Activated CD8-positive, alpha-beta memory T cell treated with anti-CD3 and anti-CD28 coated beads, Interleukin-2, amount 50 U/mL, for 1 hour (primary cell): ENCODE data around the gene KIFC1.

Experiments used
- DNase-seq: peaks from one replicate; pipeline ENCODE4 v3.0.0-alpha.2; 2020; ENCODE audit errors: extremely low read depth

Gene KIFC1

DNA sequence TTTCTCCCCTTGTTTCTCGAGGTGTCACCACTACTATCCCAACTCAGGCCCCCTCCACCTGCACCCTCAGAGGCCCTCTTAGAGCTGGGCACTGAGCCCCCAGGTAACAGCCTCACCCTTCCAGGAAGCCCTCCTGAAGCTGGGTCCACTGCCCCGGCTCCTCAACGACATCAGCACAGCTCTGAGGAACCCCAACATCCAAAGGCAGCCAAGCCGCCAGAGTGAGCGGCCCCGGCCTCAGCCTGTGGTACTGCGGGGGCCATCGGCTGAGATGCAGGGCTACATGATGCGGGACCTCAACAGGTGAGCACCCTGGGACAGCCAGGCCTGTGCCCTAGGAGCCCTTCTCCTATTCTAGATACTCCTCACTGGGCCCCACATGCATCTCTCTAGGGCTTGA lies 49.8 kb downstream of the KIFC1 start:
- no peak for DNase-seq

DNA sequence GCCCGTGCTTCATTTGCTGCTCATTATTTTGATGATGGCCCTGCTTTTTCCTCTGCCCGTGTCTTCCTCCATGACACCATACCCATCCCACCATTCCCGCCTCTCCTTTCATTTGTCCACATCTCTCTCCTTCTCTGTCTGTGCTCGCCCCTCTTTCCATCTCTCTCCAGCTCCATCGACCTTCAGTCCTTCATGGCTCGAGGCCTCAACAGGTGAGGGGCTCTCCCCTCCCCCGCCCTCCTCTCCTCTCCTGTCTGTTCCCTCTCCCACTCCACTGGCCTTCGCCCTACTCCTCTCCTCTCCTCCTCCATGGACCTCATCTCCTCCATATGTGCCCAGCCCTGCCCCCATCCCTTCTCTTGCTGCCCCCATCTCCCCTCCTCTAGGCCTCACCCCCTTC lies 50.7 kb downstream of the KIFC1 start:
- no peak for DNase-seq

DNA sequence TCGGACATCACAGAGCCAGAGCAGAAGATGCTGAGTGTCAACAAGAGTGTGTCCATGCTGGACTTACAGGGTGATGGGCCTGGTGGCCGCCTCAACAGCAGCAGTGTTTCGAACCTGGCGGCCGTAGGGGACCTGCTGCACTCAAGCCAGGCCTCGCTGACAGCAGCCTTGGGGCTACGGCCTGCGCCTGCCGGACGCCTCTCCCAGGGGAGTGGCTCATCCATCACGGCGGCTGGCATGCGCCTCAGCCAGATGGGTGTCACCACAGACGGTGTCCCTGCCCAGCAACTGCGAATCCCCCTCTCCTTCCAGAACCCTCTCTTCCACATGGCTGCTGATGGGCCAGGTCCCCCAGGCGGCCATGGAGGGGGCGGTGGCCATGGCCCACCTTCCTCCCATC lies 51.4 kb downstream of the KIFC1 start:
- DNase-seq = no peak

GRCh38 chr6:33443619-33444504 lies 52.2 kb downstream of the KIFC1 start:
- DNase-seq = no peak

- no peak for DNase-seq
Observed at GRCh38 chr6:33445119-33445603, 53.5 kb downstream of the KIFC1 start.

DNA sequence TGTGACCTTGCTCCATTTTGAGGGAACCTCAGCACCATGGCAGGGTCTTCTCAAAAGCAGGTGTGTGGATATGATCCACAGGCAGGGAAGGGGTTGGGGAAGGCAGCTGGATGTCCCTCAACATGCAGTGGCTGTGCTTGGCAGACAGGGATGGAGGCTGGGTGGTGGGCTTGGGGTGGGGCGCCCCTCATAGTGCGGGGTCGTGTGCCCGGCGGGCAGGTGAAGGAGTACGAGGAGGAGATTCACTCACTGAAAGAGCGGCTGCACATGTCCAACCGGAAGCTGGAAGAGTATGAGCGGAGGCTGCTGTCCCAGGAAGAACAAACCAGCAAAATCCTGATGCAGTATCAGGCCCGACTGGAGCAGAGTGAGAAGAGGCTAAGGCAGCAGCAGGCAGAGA lies 54.7 kb downstream of the KIFC1 start:
- no peak for DNase-seq

DNA sequence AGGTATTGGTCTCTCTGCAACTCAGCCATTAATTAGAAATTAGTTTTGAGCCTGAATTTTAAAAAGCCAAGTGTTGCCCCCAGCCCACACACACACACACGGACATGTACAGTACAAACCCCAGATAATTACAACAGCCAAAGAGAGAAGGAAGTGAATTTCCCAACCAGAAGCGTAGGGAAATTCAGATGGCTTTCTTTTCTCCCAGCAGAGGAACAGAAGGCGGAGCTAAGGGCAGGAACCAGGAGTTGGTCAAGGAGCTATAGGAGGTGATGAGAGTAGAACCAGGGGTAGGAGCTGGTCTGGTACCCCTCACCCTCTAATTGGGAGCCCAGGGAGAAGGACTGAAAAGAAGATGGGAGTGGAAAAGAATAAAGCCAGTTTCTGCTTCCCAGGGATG lies 58.8 kb downstream of the KIFC1 start:
- no peak for DNase-seq

GRCh38 chr6:33451606-33452005 lies 60.0 kb downstream of the KIFC1 start:
- DNase-seq = no peak

- DNase-seq = no peak
Observed at GRCh38 chr6:33452496-33452895, 60.9 kb downstream of the KIFC1 start.

DNA sequence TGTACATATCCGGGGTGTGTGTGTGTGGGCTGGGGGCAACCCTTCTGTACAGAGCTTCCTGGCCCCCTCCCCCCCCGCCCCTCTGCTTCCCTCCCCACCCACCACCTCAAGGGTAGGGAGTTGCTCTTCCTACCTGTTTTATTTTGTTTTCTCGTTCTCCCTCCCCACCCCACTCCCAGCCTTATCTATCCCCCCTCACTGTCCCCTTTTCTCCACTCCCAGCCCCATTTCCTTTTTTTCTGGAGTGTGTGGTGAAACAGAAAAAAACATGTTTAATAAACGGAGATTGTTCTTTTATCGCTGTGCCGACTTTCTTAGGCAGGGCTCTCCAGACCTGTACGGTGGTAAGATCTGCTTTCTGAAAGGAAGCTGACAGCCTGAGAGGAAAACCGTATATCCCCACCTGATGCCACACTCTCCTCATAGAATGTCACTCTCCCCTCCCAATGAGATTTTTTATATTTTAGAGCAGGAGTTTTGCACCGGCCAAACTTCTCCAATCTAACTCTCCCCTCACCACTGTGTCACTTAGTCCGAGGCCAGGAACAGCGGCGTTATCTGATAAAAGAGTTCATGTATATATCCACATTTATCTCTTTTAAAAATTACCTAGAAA lies 61.9 kb downstream of the KIFC1 start:
- no peak for DNase-seq

GRCh38 chr6:33454009-33454946 lies 62.7 kb downstream of the KIFC1 start, which contains the start of gene ZBTB9:
TSS of gene ZBTB9 (plus strand) at chr6:33454576. CDS start at chr6:33455101, 525 bp downstream.
- DNase-seq = peak; percentile 88

DNA sequence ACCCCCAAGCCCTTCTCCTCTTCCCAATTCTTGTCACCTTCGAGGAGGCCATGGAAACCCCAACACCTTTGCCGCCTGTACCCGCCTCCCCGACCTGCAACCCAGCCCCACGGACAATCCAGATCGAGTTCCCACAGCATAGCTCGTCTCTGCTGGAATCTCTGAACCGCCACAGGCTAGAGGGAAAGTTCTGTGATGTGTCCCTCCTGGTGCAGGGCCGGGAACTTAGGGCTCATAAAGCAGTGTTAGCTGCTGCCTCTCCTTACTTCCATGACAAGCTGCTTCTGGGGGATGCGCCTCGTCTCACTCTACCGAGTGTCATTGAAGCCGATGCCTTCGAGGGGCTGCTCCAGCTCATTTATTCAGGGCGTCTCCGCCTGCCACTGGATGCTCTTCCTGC lies 63.4 kb downstream of the KIFC1 start:
- DNase-seq = no peak

GRCh38 chr6:33456156-33456555 lies 64.5 kb downstream of the KIFC1 start:
- no peak for DNase-seq

- DNase-seq = no peak
Observed at GRCh38 chr6:33458676-33459075, 67.1 kb downstream of the KIFC1 start.

- no peak for DNase-seq
Observed at GRCh38 chr6:33459226-33459625, 67.6 kb downstream of the KIFC1 start.
